ENCODE data around the gene NRF1.
"Not testable (repeated sequence)": the region's sequence is repeated elsewhere in the genome, so short reads cannot be mapped to it uniquely, and the experiment has no call there.

NRF1 gene

GRCh38 chr7:129607471-129608120 is 3.9 kb upstream of the NRF1 start:
- DNase-seq = peak; percentile 28

DNA sequence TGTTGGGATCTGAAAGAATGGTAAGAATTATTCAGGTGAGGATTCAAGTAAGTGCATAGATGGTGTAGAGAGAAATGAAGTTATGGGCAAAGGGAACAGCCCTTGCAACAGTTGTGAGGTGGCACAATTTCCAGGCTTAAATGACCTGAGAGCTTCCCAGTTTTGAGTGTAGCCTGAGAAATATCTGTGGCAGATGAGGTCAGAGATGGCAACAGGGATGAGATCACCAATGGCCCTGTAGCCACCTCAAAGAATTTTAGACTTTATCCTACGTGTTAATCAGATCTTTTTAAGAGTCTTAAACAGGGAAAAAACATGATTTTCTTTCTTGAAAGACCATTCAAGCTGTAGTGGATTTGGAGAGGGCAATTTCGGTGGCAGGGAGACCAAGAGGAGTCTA is 1.9 kb upstream of the NRF1 start:
- no peak for DNase-seq

GRCh38 chr7:129610709-129611245 is 743 bp upstream of the NRF1 start:
- DNase-seq = no peak

- peak; percentile 77 for DNase-seq
Measured at GRCh38 chr7:129612112-129613015, 844 bp downstream of the NRF1 start.

- DNase-seq = no peak
Measured at GRCh38 chr7:129613016-129613337, 1.5 kb downstream of the NRF1 start.

GRCh38 chr7:129615018-129615417 is 3.5 kb downstream of the NRF1 start:
- DNase-seq = no peak

- DNase-seq = no peak
Measured at GRCh38 chr7:129616530-129616929, 5.0 kb downstream of the NRF1 start.

DNA sequence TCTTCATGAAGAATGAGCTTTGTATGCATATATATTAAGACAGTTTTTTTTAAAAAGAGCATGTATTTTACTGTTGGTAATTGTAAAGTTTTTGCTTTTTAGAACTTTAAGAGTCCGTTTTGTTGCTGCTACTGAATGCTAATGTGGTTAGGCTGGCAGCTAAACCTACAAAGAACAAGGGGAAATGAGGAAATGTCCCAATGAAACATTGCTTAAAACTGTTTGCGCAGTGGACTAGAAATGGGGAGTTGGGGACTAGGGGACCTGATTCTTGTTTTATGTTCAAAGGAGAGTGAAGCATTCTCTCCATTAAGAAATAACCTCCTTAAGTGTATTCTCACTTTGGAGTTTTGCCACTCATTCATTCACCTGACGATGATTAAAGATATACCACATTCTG is 5.7 kb downstream of the NRF1 start:
- DNase-seq = no peak

- no peak for DNase-seq
Measured at GRCh38 chr7:129617652-129618051, 6.1 kb downstream of the NRF1 start.

DNA sequence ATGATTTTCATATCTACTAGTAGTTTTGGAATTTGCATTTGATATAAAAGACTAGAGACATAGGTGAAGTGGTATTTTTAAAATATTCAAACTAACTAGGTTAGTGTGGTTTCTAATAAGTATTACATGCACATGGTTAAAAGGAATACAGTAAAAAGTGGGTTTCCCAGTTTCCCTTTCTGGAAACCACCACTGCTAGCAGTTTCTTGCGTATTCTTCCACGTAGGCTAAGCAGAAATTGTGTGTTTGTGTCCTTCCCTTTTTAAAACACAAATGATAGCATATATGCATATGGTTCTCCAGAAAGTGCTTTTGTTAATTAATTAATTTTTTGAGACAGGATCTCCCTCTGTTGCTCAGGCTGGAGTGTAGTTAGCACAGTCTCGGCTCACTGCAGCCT is 15.4 kb downstream of the NRF1 start:
- DNase-seq = no peak

GRCh38 chr7:129630341-129630740 is 18.8 kb downstream of the NRF1 start:
- no peak for DNase-seq

- no peak for DNase-seq
Measured at GRCh38 chr7:129634361-129635034, 23.0 kb downstream of the NRF1 start.

- peak; percentile 83 for DNase-seq
Measured at GRCh38 chr7:129635300-129636029, 23.9 kb downstream of the NRF1 start.

GRCh38 chr7:129636030-129636550 is 24.6 kb downstream of the NRF1 start:
- not testable (repeated sequence) for DNase-seq

GRCh38 chr7:129636641-129637040 is 25.1 kb downstream of the NRF1 start:
- no peak for DNase-seq

DNA sequence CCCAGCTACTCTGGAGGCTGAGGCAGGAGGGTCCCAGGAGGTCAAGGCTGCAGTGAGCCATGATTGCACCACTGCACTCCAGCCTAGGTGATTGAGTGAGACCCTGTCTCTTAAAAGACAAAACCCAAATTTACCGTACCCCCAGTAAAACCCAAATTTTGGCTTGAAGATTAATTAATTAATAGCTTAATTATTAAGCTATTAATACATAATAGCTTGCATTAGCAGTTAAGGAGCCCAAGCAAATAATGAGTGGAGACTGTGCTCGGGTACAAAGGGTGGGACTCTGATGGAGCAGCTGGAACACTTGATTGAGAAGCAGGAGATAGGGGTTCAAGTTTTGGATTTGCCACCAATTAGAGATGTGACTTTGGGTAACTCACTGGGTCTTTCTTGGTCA is 28.9 kb downstream of the NRF1 start:
- no peak for DNase-seq

DNA sequence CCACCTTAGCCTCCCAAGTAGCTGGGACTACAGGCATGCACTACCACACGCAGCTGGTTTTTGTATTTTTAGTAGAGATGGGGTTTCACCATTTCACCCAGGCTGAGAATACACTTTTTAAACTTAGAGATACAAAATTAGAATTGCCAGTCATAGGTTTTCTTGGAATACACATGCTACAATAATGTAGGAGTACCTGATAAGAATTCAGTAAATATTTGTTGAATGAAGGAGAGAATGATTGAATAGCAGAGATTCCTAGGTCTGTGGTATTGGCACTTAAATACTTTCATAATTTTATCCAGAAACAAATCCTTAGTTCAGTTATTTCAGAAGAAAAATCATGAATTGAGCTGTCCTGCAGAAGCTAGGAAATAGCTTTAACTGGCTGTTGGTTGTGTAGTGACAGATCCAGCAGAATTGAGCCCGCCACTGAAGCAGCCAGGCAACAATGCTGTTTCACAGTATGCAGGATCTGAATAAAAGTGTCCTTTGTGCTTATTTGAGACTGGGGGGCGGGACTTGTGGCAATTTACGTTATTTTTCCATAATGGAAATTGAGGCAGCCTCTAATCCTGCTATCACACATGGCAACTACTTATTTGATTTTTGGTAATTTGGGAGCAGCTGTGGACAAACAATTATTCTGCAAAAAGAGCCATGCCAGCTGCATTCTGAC is 31.5 kb downstream of the NRF1 start:
- DNase-seq = no peak

DNA sequence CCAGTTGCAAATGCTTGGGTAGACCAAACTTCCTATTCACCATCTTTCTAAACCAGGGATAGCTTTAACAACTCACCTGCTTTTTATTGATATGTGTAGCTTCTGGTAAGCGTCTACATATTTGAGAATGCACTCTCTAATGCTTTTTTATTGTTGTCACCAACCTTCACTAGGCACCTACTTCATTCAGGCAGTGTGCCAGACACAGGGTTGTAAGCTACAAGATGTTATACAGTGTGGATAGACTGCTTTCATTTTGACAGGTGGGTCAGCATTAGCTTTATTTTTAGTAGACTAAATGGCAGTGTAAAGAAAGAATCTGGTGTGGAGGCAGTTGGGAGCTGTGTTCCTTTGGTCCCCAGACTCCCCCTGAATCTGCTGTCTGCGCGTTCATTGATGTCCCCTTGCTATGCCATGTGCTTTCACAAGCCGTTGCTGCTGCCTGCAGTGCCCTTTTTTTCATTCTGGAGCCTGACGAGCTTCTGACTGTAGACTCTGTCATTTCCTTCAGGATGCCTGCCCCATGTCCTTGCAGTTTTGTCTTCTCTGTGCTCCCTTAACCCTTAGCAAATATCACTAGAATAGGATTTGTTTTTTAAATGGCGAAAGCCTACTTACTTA is 32.1 kb downstream of the NRF1 start:
- peak; percentile 20 for DNase-seq

DNA sequence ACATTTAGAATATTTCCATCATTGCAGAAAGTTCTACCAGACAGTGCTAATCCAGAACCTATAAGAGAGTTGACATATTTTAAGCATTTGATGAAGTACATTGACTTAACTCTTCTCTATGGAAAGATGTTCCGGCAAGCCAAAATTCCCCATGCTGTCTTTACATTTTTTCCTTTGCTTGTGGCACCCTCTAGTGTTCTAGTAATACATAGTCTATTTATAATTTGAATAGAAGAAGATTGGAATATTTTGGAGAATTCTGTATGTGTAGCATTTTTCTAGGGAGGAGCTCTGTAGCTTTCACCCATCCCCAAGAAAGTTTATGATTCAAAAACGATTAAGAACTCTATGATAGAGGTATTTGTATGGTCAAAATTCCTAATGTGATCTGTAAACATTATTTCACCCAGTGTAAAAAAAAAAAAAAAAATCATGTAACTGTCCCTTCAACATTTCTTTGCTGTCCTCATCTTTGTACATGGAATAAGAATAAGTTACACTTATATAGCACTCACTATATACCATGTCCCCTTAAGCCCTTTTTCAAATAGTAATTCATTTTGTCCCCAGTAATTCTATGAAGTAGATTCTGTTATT is 33.2 kb downstream of the NRF1 start:
- DNase-seq = peak; percentile 75

DNA sequence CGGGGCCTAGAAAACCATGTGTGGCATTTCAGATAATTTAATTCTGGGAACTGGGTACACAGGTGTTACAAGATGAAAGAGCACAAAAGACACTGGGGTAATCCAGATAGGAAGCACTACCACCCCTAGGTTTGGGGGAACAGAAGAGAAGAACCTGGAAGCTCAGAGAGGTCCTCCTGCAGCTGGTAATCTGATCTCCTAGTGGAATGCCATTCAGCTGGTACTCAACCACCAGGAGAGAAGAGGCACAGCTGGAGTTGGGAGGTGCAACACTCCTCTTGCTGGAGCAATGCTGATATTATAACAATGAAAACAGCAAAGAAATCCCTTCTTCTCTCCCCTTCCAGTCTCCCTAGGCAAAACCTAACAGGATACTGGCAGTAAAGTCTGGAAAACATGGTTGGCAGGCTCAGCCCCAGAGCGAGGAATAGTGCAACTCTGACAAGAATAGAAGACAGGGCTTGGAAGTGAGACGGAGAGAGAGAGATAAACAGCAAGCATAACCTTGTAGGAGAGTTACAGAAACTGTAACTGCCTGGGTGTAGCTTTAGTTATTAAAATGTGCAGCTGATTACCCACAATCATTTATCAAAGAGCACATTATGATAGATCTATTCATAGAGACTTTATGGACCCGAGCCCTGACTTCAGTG is 35.0 kb downstream of the NRF1 start:
- no peak for DNase-seq
